Measurements from ENCODE around the gene ACTR2. TPM values are rescaled to one million over a fixed set of nuclear protein-coding genes. Genes with fewer than 3 reads are reported as not detected.

The ACTR2 gene
- total and polyA plus RNA-seq, 2 of the 13 experiments (the other 11 are each of a cell fraction or from before 2014, with no cell fraction given): 51.2 to 100 TPM

DNA sequence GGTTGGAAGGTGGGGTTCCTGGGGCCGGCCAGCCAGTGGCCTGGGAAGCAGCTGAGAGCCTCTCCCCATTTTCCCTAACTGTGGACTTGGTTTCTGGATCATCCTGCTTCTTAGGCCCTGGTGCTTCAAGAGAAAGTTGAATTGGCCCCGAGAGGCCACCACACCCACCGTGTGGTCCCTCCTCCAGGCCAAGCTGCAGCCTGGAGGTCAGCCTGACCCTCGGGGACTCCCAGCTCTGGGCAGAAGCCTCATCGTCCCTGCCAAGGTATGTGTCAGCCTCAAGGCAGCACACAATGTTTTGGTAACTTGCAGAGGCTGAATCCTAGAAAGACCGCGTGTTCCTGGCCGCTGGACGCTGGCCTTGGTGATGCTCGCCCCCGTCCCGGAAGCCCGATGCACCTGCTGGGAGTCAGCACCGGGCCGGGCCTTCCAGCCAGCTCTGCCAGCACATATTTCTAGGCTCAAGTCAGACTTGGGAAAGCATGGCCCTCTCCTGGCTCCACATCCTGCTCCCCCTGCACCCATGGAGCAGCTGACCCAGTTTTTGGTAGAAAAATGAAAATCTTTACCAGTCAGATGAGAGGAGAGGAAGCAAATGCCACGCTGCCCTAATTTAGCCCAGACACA is 72.6 kb downstream of the ACTR2 start:
- no peaks in the 10 kb centered on the region for H3K36me3 ChIP-seq (replicated peaks in 1 of 2; ENCODE audit: control insufficient read depth in 1 of 2, insufficient read depth in 2 of 2, low read length in 2 of 2)
- WGBS (ENCODE audit: low lambda C conversion rate): under 1% methylated on average over 12 of the region's 16 CpGs
- no TSS peak for BruUV-seq (replicated peaks)
- H3K9me3 ChIP-seq (ENCODE audit: low read length): no peaks in the 10 kb centered on the region
- H3K4me2 ChIP-seq (ENCODE audit: low read depth, low read length): peak overlapping the region; percentile 99
- intact Hi-C loops (cut with micrococcal nuclease; ENCODE audit: unreplicated experiment): loop anchor here (2.0 to 5.0 kb wide), 2 partner anchors 35 to 67 kb away; no protein-coding TSS in a partner anchor
- no peaks in the 10 kb centered on the region for H3K79me2 ChIP-seq (ENCODE audit: insufficient read depth, low read length)
- no peak for DNase-seq (ENCODE audit: low spot score)
- H3K27me3 ChIP-seq (ENCODE audit: control insufficient read depth in 1 of 2, insufficient read depth in 2 of 2, low read length in 2 of 2): no peaks in the 10 kb centered on the region
- in situ Hi-C loops (cut with HindIII; ENCODE audit: extremely low pct_ligation_motif_present, low pct_unique_long_range_greater_than_20kb): no loop called here
- peak overlapping the region; percentile 47 for H3K27ac ChIP-seq (ENCODE audit: extremely low read length, insufficient read depth, low read length)
- peak; percentile 64 for ATAC-seq
- H3K4me1 ChIP-seq (ENCODE audit: insufficient read depth, low read length): peaks cover 53% of the 10 kb centered on the region
- H3K4me3 ChIP-seq (replicated peaks in 1 of 3; ENCODE audit: insufficient read depth in 1 of 3, low read depth in 2 of 3, low read length in 3 of 3): peak overlapping the region; percentile 55 to 68 (median 58)
- ChIA-PET CTCF (ENCODE audit: low intra/inter-chr PET ratio, low total read pairs) (no interaction called here), POLR2A (interaction anchor here (0.6 to 3.2 kb wide), 13 partner anchors 9 to 244 kb away, joined by 3 to 31 read pairs (median 5); partner anchors contain the start of genes CEP68, RAB1A and SPRED2)
- FAIRE-seq: no peak
- no peak overlapping the region for H2AFZ ChIP-seq (ENCODE audit: low read length)
- H4K20me1 ChIP-seq (ENCODE audit: insufficient read depth, low read length): no peaks in the 10 kb centered on the region
- H3K9ac ChIP-seq (ENCODE audit: insufficient read depth, low read depth, low read length): peak overlapping the region; percentile 45
- TF ChIP-seq NFKB2 (CRISPR knock-in tag; IDR thresholded peaks at IDR 0.05; ENCODE audit: borderline replicate concordance): peak; percentile 31; the same call in 1 of the 2 replicates
- peak; percentile 26; the same call in 1 of the 2 replicates for TF ChIP-seq JUND (CRISPR knock-in tag; IDR thresholded peaks at IDR 0.05)
- TF ChIP-seq MTA1 (CRISPR knock-in tag; IDR thresholded peaks at IDR 0.05; ENCODE audit: borderline replicate concordance): peak; percentile 32; the same call in 1 of the 2 replicates
- TF ChIP-seq ZKSCAN8 (CRISPR knock-in tag; IDR thresholded peaks at IDR 0.05; ENCODE audit: borderline replicate concordance): no peak
- no peak for TF ChIP-seq HDAC6 (IDR thresholded peaks at IDR 0.05; ENCODE audit: low read depth, low read length)
- 0 out of 2 replicates have a peak, but pooled peaks have one; percentile 38 for TF ChIP-seq ZNF678 (CRISPR knock-in tag; IDR thresholded peaks at IDR 0.05)
- TF ChIP-seq, protein P1, sequence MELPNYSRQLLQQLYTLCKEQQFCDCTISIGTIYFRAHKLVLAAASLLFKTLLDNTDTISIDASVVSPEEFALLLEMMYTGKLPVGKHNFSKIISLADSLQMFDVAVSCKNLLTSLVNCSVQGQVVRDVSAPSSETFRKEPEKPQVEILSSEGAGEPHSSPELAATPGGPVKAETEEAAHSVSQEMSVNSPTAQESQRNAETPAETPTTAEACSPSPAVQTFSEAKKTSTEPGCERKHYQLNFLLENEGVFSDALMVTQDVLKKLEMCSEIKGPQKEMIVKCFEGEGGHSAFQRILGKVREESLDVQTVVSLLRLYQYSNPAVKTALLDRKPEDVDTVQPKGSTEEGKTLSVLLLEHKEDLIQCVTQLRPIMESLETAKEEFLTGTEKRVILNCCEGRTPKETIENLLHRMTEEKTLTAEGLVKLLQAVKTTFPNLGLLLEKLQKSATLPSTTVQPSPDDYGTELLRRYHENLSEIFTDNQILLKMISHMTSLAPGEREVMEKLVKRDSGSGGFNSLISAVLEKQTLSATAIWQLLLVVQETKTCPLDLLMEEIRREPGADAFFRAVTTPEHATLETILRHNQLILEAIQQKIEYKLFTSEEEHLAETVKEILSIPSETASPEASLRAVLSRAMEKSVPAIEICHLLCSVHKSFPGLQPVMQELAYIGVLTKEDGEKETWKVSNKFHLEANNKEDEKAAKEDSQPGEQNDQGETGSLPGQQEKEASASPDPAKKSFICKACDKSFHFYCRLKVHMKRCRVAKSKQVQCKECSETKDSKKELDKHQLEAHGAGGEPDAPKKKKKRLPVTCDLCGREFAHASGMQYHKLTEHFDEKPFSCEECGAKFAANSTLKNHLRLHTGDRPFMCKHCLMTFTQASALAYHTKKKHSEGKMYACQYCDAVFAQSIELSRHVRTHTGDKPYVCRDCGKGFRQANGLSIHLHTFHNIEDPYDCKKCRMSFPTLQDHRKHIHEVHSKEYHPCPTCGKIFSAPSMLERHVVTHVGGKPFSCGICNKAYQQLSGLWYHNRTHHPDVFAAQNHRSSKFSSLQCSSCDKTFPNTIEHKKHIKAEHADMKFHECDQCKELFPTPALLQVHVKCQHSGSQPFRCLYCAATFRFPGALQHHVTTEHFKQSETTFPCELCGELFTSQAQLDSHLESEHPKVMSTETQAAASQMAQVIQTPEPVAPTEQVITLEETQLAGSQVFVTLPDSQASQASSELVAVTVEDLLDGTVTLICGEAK (IDR thresholded peaks at IDR 0.05): no peak
- TF ChIP-seq, protein P1 (CRISPR knock-in tag; IDR thresholded peaks at IDR 0.05): no peak
- TF ChIP-seq, protein P2, sequence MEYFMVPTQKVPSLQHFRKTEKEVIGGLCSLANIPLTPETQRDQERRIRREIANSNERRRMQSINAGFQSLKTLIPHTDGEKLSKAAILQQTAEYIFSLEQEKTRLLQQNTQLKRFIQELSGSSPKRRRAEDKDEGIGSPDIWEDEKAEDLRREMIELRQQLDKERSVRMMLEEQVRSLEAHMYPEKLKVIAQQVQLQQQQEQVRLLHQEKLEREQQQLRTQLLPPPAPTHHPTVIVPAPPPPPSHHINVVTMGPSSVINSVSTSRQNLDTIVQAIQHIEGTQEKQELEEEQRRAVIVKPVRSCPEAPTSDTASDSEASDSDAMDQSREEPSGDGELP (IDR thresholded peaks at IDR 0.05; ENCODE audit: borderline replicate concordance, low read depth): no peak
- TF ChIP-seq ZKSCAN5 (CRISPR knock-in tag; IDR thresholded peaks at IDR 0.05): no peak
- TF ChIP-seq, protein P3, sequence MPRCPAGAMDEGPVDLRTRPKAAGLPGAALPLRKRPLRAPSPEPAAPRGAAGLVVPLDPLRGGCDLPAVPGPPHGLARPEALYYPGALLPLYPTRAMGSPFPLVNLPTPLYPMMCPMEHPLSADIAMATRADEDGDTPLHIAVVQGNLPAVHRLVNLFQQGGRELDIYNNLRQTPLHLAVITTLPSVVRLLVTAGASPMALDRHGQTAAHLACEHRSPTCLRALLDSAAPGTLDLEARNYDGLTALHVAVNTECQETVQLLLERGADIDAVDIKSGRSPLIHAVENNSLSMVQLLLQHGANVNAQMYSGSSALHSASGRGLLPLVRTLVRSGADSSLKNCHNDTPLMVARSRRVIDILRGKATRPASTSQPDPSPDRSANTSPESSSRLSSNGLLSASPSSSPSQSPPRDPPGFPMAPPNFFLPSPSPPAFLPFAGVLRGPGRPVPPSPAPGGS (CRISPR knock-in tag; IDR thresholded peaks at IDR 0.05): 0 out of 2 replicates have a peak, but pooled peaks have one; percentile 46
- TF ChIP-seq RBM22 (optimal IDR thresholded peaks at IDR 0.05; ENCODE audit: low read length): peak; percentile 79
- TF ChIP-seq ZNF17 (CRISPR knock-in tag; IDR thresholded peaks at IDR 0.05): no peak

Measured in HepG2 (cell line).